ENCODE measurements around the gene DRAXIN.
A peak's percentile ranks its signal among the peaks of the same experiment; 100 is the strongest.

The DRAXIN gene

DNA sequence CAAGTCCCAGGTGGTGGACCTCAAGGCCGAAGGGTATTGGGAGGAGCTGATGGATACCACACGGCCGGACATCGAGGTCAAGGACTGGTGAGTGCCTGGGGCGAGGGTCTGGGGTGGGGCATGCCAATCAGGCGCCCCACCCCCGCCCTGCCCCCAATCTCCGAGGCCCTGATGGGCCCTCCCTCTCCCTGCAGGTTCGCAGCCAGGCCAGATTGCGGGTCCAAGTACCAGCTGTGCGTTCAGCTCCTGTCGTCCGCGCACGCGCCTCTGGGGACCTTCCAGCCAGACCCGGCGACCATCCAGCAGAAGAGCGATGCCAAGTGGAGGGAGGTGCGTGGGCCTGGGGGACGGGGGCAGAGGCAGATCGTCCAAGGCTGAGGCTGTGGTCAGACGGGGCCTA, 33.0 kb upstream of the DRAXIN start:
- no peak for DNase-seq

DNA sequence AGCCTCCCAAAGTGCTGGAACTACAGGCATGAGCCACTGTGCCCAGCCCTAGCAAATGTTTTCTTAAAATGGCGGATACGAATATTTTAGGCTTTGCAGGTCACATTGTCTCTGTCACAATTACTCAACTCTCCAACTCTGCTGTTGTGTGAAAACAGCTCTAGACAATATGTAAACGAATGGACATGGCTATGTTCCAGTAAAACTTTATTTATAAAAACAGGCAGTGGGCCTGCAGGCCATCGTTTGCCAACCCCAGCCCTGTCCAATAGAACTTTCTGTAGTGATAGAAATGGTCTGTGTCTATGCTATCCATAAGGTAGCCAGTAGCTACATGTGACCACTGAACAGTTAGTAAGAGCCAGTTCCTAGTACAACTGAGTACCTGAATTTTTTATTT, 31.8 kb upstream of the DRAXIN start:
- no peak for DNase-seq

DNA sequence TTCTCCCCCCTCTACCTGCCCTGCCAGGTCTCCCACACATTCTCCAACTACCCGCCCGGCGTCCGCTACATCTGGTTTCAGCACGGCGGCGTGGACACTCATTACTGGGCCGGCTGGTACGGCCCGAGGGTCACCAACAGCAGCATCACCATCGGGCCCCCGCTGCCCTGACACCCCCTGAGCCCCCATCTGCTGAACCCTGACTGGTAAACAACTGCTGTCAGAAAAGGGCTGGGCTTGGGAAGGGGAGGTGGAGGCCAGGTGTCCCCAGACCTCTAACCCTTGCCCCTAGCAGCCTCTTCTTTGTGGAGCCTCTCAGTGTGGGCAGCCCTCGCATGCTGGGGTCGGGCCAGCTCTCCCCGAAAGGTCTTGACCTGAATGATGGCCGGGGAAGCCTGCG, 30.4 kb upstream of the DRAXIN start:
- DNase-seq, result no peak

DNA sequence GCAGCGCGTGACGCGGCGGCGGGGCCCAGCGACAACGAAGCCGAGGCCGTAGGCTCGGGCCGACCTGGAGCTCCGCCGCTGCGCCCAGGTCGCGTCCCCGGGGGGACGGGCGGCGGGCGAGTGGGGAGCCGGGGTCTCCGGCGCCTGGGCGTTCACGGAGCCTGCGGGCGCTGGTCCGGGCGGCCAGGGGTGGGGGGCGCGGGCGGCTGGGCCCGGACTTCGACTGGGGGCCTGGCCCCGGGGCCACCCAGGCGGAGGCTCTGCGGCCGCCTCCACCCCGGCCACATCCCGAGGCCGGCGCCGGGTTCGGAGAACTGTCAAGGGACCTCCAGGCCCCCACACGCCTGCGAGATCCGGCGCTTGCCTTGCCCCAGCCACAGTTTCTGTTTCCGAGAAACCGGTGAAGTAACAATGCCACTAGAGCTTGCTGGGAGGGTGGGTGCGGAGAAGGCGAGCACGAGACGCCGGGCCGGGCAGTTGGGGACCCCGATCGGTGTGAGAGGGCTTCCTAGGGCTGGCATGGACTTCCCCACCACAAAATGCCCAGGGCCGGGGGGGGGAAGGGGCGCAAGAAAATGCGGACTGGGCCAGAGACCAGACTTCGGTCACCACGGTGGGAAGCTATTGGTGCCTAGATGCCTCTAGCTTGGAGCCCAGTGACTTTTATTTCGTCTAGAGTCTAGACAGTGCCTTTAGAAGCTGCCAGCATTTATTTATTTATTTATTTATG, 27.0 kb upstream of the DRAXIN start:
- peak; percentile 59 for DNase-seq

DNA sequence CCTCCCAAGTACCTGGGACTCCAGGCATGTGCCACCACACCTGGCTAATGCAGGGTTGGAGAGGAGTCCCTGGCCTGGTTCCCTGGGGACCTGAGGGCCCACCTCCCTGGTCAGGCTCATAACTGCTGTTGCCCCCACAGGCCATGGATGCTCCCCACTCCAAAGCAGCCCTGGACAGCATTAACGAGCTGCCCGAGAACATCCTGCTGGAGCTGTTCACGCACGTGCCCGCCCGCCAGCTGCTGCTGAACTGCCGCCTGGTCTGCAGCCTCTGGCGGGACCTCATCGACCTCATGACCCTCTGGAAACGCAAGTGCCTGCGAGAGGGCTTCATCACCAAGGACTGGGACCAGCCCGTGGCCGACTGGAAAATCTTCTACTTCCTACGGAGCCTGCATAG, 23.0 kb upstream of the DRAXIN start:
- DNase-seq, result no peak

DNA sequence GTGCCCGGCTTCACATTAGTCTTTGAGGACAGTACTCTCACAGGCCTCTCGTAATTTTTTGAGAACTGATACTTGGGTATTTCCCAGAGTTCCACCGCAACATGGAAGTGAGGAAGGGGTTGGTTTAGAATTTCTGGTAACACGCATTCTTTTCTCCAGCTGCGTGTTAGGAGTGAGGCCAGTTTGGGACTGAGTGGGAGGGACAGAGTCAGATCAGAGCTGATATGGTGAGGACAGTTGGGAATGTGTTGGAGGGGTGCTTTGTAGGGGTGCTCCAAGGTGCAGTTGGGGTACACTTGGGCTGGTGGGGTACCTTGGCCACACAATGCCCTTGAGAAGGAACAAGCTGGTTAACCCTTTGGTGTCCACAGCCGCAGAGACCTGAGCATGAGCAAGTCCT, 20.8 kb upstream of the DRAXIN start:
- no peak for DNase-seq

DNA sequence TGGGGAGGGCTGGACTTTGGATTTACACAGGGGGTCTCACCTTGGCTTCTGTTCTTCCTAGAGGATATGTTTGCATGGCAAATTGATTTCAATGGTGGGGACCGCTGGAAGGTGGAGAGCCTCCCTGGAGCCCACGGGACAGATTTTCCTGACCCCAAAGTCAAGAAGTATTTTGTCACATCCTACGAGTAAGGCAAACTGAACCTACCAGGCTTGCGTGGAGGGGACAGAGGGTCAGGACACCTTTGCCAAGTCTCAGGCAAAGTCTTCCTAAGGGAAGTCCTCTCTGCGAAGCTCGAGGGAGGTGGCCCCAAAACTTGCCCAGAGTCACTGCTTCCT, 20.3 kb upstream of the DRAXIN start:
- no peak for DNase-seq

DNA sequence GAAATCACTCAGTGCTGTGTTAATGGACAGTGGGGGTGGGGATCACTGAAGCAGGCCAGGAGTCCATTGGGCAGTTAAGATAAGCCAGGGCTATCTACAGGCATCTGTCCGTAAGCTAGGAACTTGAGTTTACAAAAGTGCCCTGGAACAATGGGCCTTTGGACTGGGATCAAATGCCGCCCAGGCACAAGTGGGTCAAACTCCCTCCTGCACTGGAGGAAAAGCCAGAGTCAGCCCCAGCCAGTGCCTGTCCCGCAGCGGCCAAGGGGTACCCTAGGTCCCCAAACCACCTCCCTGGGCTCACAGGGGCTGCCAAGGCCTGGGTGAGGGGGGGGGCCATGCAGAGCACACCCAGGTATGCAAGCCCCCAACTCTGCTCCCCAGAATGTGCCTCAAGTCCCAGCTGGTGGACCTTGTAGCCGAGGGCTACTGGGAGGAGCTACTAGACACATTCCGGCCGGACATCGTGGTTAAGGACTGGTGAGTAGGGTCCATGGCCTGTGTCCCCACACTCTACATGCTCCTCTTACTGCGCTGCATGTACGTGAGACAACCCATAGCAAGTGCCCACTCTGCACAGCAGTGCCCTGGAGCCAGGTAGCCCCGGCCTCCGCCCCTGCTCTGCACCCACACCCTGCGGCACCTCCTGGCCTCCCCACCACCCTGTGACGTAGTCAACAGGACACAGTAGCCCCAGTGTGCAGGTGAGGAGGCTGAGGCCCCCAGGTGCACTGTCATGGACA, 19.8 kb upstream of the DRAXIN start:
- DNase-seq, result no peak

DNA sequence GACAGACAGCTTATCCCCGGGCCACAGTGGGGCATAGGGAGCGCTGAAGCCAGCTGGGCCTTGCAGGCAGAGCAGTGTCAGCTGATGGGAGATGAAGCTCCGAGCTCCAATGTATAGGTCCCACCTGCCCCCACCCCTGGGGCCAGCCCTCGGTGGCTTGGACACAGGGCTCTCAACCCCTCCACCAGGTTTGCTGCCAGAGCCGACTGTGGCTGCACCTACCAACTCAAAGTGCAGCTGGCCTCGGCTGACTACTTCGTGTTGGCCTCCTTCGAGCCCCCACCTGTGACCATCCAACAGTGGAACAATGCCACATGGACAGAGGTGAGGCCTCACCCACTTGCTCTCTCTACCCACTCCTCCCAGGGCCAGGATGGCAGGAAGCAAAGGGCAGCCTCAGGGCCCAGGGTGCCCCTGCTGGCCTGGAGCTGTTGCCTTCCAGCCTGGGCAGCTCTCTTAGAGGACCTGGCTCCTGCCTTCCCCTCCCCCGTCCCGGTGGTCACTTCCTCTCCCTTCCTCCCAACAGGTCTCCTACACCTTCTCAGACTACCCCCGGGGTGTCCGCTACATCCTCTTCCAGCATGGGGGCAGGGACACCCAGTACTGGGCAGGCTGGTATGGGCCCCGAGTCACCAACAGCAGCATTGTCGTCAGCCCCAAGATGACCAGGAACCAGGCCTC, 18.3 kb upstream of the DRAXIN start:
- no peak for DNase-seq

DNA sequence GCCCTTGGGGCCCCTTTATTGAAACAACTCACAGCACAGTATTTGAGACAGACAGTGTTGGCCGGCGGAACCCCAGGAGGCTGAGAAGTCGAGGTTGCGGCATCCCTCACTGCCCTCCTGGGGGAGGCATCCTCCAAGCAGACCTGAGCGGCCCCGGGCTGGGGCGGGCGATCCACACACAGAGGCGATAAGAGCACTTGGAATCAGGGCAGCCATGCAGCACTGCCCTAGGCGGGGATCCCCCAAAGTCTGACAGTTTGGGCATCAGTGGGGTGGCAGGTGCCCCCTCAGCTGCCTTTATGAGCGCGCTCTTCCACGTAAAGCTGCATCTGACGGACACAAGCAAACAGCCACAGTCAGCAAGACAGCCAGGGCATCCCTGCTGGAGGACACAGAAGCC, 17.0 kb upstream of the DRAXIN start:
- no peak for DNase-seq

DNA sequence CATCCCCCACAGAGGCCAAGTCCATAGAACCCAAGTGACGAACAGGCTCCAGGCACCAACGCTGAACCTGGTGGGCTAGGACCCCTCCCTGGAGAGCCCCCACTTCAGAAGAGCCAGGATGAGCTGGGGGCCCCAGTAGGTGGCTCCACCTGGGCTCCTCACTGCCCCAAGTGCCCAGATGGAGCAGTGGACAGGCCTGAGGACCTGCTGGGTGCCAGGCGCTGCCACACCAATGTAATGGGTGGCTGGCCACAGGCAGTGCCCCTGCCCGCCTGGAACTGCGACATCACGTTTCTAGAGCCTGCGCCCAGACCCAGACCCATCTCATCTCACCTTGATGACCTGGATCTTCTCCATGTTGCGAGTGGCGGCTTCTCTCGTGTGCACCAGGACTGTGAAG, 16.2 kb upstream of the DRAXIN start:
- DNase-seq, result no peak

DNA sequence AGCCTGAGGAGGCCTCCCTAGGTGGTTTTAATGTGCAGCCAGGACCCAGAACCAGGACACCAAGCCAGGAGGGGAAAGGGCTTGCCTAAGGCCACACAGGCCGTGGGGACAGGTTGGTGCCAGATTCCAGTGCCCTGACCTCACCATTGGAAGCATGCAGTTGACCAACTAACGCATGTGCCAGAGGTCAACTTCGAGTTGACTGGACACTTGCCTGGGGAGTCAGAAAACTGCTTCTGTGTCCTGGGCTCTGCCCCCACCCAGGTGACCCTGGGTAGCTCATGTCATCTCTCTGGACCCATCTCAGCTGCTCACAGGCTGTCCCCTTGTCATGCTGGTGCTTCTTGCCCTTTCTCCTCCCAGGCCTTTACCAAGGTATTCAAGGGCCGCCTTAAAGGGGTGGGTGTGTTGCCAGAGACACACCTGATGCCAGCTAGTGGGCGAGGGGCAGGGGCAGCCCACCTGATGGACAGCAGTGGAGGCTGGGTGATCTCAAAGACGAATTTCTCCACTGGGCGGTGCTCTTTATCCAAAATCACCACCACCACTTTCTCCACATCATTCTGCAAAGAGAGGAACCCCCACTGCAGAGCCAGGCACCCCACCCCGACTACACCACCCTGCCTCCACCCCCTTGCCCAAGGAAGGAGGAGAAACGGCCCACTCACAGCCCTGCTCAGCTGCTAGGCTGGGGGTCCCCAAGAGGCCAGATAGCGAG, 15.0 kb upstream of the DRAXIN start:
- no peak for DNase-seq

DNA sequence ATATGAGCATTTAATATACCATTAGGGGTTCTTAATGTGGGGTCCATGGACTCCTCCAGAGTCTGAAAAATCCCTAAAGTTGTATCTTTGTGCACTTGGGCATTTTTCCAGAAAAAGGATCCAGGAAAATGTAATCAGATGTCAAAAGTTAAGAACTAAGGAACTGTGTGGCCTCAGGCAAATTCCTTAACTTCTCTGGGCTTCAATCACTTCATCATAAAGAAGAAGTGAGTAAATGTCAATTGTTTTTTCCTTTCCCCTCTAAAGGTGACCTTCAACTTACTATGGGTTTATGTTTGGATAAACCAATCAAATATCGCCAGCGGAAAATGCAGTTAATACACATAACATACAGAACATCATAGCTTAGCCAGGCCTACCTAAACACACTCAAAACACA, 13.1 kb upstream of the DRAXIN start:
- DNase-seq, result no peak

DNA sequence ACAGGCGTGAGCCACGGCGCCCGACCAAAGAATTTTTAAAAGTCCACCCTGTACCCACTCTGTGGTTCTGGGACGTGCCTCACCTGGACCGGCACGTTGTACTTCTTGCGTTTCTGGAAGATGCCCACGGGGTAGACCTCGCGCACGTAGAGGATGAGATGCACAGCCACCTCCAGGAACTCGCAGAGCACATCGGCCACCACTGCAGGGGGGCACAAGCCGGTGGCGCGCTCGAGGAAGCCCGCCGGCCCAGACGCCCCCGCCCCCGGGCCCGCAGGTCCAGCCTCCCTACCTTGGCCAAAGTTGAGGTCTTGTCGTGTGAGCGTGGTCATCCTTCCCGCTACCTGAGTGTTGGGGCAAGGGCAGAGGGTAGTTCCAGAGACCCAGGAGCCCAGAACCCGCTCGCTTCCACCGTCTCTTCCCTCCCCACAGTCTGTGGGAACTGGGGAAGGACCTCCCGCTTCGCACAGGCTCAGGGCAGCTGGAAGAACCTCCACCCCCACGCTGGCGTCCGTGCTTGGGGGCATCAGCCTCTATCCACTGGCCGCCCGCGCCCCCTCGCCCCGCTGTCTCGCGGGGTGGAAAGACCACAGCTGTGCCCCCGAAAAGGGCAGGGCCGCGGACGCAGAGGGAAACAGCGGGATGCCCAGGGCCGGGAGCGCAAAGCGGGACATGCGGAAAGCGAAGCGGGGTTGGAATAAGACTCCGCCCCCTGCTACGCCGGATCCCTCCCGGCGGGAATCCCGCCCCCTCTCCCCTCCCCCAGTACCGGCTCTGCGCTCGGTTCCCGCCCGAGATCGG, 11.0 kb upstream of the DRAXIN start:
- DNase-seq, result peak; percentile 28

DNA sequence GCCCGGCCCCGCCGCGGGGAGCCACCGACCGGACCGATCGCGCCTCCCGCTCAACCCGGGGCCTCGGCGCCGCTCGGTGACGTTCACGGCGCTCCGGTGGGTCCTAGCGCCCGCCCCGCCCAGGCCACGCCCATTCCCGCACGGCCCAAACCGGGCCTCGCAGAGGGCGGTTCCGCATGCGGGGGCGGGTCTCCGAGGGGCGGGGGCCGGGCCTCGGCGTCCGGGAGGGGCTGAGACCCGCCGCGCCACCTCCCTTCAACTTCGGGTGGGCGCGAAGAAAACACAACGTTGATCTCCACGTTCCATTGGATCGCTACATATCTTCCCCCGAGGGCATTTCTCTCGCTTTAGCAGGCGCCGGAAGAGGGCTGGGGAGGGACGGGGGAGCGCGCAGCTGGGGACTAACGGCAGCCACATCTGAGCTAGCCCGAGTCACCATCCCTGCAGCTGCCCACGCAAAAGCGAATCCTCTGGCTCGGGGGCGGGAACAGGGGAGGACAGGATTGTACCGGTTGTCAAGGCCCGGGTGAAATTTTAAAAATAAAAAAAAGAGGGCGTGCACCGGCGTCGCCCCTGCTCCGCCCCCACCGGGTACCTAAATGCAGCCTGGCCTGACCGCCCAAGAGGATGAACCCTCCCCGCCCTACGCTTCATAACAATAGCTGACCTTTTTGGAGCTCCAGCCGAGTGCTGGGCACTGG, 10.3 kb upstream of the DRAXIN start, which contains the start of gene MAD2L2:
Gene MAD2L2 (minus strand): TSS at position 78 of the 701 bp plus-strand sequence. CDS start 547 bp downstream, outside the sequence.
- peak; percentile 93 for DNase-seq

DNA sequence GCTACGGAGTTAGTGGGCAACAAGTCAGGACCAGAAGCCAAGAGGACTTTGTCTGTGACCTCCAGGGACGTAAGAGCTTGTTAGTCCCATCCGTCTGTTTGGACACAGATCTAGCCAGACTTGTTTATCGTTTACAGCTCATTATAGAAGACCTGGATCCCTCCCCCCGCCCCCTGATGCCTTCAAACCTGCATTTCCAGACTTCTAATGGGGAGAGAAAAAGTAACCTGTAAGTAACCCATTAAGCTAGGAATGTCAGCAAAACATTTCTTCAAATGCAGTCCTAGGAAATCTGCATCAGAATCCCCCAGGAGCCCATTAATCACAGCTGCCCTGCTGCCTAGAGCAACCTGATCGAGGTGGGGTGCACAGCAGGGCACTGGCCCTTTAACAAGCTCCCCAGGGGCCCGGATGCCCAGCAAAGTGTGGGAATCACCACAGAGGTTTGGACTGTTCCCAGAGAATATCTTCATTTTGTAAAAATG, 9.2 kb upstream of the DRAXIN start:
- no peak for DNase-seq

DNA sequence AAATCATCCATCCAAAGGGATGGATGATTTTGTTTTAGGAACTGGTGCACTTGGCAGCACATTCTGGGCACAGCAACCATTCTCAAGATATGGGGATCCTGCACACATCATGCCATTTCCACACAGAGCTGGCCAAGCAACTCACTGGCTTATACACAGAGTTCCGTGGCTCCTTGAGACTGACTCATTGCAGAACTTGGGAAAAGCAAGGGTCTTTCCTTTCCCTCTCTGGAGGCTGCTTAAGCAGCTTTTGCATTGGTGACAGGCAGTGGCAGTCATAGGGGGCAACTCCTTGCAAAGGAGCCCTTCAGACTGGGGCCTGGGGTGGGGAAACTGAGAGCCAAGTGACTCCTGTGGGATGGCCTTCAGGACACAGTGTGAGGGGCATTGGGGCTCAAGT, 8.7 kb upstream of the DRAXIN start:
- DNase-seq, result no peak

DNA sequence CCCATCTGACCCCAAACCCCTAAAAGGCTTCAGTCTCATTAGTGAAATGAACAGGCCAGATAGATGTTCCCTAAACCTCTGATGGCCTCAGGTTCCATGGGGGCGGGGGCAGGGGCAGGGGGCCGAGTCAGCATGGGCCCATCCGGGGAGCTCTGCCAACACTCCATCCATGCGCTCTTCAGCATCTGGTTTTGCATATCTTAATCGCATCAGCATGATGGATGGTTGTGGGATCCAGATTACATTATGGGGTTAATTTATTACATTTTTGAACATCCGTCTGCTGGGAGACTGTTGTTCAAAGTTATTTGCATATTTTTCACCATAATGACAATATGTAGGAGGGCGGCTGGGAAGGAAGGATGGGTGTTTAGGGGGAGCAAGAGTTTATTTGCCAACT, 7.4 kb upstream of the DRAXIN start:
- no peak for DNase-seq

DNA sequence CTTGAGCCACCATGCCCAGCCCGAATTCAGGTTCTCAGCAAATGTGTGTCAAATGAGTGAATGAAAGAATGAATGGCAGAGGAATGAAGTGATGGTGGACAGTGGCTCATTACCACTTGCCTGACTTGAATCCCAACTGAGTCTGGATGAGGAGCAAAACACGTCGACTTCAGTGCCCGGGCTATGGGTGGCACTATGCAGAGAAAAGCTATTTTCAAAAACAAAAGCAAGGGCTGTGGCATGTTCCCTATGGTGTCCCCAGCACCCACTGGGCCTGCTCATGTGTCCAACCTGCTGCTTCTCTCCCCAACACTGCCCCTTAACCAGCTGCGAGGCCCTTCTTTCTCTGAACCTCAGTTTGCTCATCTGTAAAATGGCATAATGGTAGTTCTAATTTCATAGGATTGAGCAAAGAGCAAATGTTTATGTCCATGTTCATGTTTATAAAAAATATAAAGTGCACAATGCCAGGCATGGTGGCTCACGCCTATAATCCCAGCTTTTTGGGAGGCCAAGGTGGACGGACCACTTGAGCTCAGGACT, 6.2 kb upstream of the DRAXIN start:
- no peak for DNase-seq

DNA sequence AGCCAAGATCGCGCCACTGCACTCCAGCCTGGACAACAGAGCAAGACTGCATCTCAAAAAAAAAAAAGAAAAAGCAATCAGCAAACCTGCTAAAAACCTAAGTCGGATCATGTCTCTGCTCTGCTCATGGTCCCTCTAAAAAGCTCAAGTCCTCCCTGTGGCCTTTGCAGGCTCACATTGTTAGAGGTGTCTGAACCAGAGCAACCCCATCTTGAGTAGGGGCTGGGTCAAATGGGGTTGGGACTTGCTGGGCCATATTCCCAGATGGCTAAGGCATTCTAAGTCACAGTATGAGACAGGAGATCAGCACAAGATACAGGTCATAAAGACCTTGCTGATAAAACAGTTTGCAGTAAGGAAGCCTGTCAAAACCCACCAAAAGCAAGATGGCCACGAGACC, 3.0 kb upstream of the DRAXIN start:
- DNase-seq, result no peak
